HG02840 (cell line): ENCODE measurements around the gene SPINDOC.
"Not testable (repeated sequence)": the region's sequence is repeated elsewhere in the genome, so short reads cannot be mapped to it uniquely, and the experiment has no call there.

Experiments
- ATAC-seq: cut with Tn5 transposase; IDR thresholded peaks from one replicate; pipeline ENCODE4 v1.9.1; 2021; ENCODE audit warnings: mild to moderate bottlenecking, moderate library complexity, moderate number of reproducible peaks; ENCODE audit not compliant: unreplicated experiment, low FRiP score

SPINDOC gene

GRCh38 chr11:63849691-63850090 lies 36.4 kb downstream of the SPINDOC start:
- ATAC-seq = no peak

GRCh38 chr11:63850920-63851319 lies 37.7 kb downstream of the SPINDOC start:
- ATAC-seq = no peak

- ATAC-seq = no peak
These were observed 38.1 kb downstream of the SPINDOC start for GRCh38 chr11:63851364-63851763.

GRCh38 chr11:63853476-63853875 lies 40.2 kb downstream of the SPINDOC start:
- ATAC-seq = no peak

- no peak for ATAC-seq
These were observed 41.4 kb downstream of the SPINDOC start for GRCh38 chr11:63854696-63855095.

GRCh38 chr11:63855975-63856374 lies 42.7 kb downstream of the SPINDOC start:
- no peak for ATAC-seq

- no peak for ATAC-seq
These were observed 45.6 kb downstream of the SPINDOC start for GRCh38 chr11:63858628-63859550.

GRCh38 chr11:63862923-63863322 lies 49.7 kb downstream of the SPINDOC start:
- ATAC-seq = no peak

- ATAC-seq = not testable (repeated sequence)
These were observed 50.4 kb downstream of the SPINDOC start for GRCh38 chr11:63863620-63864019.

GRCh38 chr11:63866211-63866610 lies 53.0 kb downstream of the SPINDOC start:
- ATAC-seq = no peak

- ATAC-seq = no peak
These were observed 54.3 kb downstream of the SPINDOC start for GRCh38 chr11:63867511-63867910.

- no peak for ATAC-seq
These were observed 55.3 kb downstream of the SPINDOC start for GRCh38 chr11:63868399-63869064.

- no peak for ATAC-seq
These were observed 55.9 kb downstream of the SPINDOC start for GRCh38 chr11:63869171-63869591.

GRCh38 chr11:63869683-63870082 lies 56.4 kb downstream of the SPINDOC start:
- ATAC-seq = no peak

- ATAC-seq = no peak
These were observed 57.3 kb downstream of the SPINDOC start for GRCh38 chr11:63870351-63871140.

GRCh38 chr11:63871962-63872799 lies 58.9 kb downstream of the SPINDOC start:
- ATAC-seq = peak; percentile 77

GRCh38 chr11:63872800-63873197 lies 59.5 kb downstream of the SPINDOC start:
- no peak for ATAC-seq

GRCh38 chr11:63873311-63873710 lies 60.1 kb downstream of the SPINDOC start:
- no peak for ATAC-seq

GRCh38 chr11:63874511-63874910 lies 61.3 kb downstream of the SPINDOC start:
- ATAC-seq = no peak

- no peak for ATAC-seq
These were observed 62.3 kb downstream of the SPINDOC start for GRCh38 chr11:63875506-63876065.
